Measurements from ENCODE around the gene TCEA3.

Gene TCEA3

DNA sequence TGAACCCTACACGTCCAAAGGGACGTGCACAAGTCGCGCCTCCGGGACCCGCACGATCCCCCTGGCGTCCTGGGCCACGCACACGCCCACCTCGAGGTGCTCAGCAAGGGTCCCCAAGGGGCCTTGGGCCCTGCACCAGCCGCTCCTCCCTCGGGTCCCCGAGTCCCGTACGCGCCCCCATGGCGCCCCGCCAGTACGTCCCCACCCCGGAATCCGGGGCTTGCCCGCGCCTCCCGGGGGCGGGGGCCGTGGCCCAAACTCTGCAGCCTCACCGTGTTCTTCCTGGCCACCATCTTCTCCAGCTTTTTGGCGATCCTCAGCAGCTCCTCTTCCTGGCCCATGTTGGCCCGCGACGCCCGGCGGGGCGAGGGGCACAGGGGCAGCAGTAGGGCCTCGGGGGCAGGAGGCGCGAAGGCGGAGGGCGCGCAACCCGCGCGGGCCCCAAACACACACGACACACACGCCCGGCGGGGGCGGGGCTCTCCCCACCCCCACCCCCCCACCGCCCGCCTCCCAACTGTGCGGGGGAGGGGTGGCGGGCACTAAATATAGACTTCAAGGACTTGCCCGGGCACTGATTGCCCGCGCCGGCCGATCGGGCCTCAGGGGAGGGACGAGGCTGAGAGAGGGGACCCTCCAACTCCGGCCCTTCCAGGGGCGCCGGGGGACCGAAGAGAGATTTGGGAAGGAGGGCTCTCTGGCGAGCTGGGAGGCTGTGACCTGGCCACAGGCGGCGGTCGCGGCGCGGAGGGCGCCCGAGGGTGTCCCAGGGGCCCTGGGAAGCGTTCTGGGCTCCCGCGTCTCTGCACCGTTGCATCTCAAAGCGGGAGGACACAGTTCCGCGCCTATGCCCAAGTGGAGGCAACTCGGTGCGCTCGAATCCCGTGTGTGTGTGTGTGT, at the start of gene TCEA3:
TSS of gene TCEA3 (minus strand) at position 456 of the 900 bp plus-strand sequence. CDS start at position 341, 115 bp downstream.
- DNase-seq, result peak; percentile 56

- DNase-seq, result no peak
These were observed 48.7 kb upstream of the TCEA3 start for GRCh38 chr1:23473037-23473800.

GRCh38 chr1:23472351-23473036, 47.9 kb upstream of the TCEA3 start:
- DNase-seq, result no peak

- no peak for DNase-seq
These were observed 47.0 kb upstream of the TCEA3 start for GRCh38 chr1:23471473-23472075.

DNA sequence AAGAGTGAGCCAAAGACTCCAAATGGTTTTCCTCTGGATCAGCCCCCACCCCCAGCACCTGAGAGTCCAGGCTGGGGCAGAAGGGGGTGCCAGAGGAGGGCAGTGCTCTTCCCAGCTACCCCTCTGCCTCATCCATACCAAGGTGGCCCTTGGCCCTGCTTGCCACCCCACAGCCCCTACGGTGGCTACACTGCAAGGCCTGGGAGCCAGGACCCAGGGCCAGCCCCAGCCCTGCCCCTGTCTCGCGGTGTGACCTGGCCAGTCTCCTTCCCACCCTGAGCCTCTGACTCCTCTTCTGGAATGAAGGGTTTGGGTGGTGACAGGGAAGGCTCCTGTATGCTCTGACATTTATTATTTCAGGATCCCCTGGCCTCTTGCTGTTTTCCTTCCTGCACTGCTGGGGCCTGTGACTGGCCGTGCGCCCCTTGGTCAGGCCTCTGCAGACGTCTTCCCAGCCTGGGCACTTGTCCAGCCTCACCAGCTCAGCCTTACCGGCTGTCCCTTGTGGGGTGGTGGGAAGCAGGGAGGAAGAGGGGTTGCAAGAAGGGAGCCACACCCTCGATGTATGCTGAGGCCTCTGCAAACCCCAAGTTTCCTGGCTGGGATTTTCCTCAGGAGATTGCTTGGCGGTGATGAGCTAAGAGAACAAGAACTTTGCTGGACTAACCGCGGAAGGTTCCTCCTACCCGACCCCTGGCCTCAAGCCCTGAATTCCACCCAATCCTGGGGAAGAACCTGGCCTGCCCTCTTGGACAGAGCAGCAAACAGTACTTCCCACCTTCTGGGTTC, 45.9 kb upstream of the TCEA3 start:
- no peak for DNase-seq

DNA sequence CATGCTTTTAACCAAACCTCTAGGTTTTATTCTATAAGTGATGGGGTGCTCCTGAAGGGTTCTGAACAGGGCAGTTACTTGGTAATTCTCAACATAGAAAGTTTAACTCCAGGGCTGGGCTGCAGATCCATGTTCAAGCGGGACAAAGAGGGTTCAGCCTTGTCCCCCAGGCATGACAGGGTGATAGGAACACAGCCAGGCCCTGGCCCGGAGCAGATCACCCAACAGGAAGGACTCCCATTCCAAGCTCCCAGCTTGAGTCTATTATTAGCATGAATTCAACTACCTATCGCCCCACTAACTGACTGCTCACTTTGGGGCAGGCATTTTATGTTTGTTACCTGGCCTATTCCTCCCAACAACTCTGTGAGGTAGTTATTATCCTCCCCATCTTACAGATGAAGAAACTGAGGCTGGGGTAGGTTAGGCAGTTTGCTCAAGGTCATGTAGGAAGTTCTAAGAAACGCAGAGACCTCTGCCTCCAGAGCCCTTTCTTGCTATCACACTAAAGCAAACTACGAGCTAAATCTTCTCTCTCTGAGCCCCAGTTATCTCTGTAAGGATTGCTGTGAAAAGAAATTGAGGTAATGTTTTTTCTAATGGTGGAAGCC, 44.9 kb upstream of the TCEA3 start:
- DNase-seq, result no peak

DNA sequence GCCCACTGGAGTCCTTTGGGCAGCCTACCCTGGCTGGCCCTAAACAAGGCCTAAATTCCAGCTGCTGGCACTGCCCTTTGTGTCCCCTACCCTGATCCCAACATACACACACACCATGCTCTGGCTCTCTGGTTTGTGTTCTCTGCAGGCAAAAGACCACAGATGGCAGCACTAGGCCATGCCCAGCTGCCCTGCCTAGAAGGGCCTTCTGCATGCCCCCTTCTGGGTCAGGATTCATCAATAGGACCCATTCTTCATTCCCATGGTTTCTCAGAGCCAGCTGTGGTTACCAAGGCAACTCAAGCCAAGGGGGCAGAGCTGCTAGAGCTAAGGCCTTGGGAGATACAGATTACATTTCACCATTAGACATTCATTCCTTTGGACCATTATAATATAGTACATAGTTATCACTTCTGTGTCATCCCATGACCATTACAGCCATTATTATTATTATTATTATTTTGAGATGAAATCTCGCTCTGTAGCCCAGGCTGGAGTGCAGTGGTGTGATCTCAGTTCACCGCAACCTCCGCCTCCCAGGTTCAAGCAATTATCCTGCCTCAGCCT, 42.0 kb upstream of the TCEA3 start:
- DNase-seq, result no peak

- DNase-seq, result no peak
These were observed 38.7 kb upstream of the TCEA3 start for GRCh38 chr1:23463286-23463685.

DNA sequence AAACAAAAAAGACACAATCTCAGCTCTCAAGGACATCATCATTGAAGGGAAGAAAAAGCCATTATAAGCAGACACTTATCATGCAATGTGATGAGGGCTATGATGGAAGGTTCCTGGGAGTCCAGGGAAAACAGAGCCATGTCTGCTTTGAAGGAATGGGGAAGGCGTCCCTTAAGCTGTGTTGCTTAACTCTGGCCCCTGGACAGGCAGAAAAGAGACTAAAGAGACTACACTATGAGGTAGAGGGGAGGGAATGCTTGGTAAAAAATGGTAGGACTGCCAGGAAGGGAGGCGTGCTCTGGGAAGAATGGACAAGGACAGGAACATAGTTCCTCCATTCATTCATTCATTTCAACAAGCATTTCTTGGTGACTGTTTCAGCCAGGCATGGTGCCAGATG, 38.2 kb upstream of the TCEA3 start:
- no peak for DNase-seq

GRCh38 chr1:23461050-23461449, 36.5 kb upstream of the TCEA3 start:
- no peak for DNase-seq

DNA sequence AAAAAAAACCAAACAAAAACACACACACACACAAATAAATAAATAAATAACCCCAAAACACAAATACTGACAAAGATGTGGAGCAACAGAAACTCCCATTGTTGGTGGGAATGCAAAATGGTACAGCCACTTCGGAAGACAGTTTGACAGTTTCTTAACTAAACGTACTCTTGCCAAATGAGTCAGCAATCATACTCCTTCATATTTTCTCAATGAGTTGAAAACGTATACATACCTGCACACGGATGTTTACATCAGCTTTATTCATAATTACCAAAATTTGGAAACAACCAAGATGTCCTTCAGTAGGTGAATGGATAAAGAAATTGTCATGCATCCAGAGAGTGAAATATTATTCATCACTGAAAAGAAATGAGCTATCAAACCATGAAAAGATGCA, 36.0 kb upstream of the TCEA3 start:
- no peak for DNase-seq

DNA sequence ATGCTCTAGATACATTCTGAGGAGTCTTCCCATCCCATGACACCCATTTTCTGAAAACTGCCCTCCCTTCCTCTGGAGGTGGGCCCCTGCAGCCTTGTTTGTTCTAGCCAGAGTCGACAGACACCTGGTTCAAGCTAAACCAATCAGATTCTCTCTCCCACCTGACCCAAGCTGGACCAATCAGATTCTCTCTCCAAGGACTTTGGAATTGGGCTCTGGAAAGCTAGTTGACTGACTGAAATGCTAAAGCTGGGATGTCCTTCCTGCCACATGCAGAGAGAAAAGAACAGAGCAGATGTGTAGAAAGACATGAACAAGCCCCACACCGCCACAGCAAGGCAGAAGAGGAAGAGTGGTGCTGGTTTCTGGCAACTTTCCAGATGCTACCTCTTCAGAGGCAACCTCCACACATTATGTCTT, 34.8 kb upstream of the TCEA3 start:
- no peak for DNase-seq

- DNase-seq, result no peak
These were observed 31.7 kb upstream of the TCEA3 start for GRCh38 chr1:23456226-23456625.

DNA sequence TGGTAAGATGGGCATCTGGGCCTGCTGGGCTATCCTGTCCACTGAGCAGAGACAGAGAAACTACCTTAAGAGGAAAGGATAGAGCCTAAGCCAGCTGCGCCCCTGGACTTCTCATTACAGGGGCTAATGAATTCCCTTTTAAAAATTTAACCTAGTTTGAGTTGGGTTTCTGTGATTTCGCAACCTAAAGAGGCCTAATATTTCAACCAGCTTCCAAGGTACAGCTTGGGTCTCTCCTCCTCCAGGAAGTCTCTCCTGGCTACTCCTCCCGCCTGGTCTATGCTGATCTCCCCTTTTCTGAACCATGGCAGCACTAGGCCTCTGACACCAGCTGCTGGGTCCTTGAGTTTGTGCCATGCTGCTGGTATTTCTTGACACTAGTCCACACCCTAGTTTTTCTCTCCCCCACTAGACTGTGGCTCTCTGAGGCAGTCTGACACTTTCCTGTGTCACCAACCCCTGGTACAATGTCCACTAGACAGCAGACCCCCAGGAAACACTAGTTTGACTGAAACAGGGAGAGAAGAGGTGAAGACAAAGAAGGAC, 29.0 kb upstream of the TCEA3 start:
- DNase-seq, result no peak

DNA sequence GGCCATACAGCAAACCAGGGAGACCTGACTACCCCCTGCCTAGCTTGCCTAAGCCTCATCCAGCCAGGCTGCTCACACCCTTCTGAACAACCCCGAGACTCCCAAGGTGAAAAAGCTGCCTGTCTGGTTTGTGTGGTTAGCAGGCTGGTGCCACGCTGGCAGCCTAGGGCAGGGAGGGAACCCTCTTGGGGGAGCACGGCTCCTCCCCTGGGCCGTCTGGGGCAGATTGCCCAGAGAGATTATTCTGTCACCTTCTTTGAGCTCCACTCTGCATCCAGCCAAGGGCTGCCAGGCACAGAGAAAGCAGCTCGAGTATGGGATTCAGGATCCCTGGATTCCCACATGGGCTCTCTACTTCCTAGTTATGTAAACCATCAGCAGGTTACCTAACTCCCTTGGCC, 27.5 kb upstream of the TCEA3 start:
- DNase-seq, result peak; percentile 93

DNA sequence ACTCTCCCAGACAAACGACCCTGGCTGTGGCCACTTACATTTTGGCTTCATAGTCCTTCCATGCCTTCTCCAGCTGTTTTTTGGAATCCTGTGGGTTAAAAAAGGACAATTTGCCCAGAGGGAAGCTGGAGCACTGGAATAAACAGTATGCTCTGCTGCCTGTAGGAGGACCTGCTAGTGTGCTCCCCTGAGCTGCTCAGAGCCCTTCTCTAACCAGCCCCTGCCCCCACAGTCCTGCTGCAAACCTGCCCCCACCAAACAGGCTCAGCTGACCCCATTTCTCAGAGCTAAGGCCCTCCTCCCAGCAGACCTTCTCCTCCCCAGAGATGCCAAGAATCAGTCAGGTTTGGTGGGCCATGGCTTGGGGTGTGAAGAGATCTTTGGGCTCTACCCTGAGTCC, 26.9 kb upstream of the TCEA3 start:
- peak; percentile 34 for DNase-seq

- DNase-seq, result no peak
These were observed 26.3 kb upstream of the TCEA3 start for GRCh38 chr1:23450894-23451293.

DNA sequence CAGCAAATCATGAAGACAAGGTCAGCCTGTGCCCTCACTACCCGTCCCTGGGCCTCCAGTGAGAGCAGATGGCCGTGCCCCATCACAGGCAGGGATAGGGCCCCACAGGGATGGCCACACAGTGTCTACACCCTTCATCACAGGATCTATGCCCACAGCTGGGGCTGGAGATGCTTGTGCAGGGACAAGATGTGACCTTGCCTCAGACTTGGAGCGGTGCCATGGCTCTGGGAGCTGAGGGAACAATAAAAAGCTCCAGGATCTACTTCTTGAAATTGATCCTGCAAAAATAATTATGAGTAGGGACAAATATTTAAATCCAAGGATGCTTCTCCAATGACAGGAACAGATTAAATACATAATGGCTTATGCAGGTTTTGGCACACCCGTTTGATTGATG, 25.4 kb upstream of the TCEA3 start:
- DNase-seq, result peak; percentile 42

- no peak for DNase-seq
These were observed 24.8 kb upstream of the TCEA3 start for GRCh38 chr1:23449306-23449705.

- no peak for DNase-seq
These were observed 24.3 kb upstream of the TCEA3 start for GRCh38 chr1:23448846-23449245.

DNA sequence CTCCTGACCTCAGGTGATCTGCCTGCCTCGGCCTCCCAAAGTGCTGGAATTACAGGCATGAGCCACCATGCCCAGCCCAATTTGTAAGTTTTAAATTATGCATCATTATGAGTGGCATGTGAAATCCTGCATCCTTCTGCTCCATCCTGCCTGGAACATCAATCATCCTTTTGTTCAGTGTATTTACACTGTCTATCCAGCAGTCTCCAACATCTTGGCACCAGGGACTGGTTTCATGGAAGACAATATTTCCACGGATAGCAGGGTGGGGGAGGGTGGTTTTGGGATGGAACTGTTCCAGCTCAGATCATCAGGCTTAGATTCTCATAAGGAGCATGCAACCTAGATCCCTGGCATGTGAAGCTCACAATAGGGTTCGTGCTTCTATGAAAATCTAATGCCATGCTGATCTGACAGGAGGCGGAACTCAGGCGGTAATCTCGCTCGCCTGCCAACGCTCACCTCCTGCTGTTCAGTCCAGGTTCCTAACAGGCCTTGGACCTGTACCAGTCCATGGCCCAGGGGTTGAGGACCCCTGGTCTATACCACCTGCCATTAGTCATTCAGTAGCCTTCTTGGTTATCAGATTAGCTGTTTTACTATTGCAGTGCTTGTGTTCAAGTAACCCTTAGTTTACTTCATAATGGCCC, 22.2 kb upstream of the TCEA3 start:
- DNase-seq, result no peak

All from DMS79 treated with DMSO at 0.1 percent for 48 hours (cell line).